ENCODE results near the gene TSSC4.
A peak's percentile ranks its signal among the peaks of the same experiment; 100 is the strongest.

Gene TSSC4
- long read RNA-seq, transcript TSSC4-210 (2 exons, 912 nt): minor isoform, 7 of 124 reads
- long read RNA-seq, transcript TSSC4-201 (3 exons, 1,686 nt): major isoform, 112 of 124 reads
- long read RNA-seq, partial matches to known transcripts: 3 of 124 reads
- long read RNA-seq, other reads (novel, unspliced or antisense): 2 of 124 reads

DNA sequence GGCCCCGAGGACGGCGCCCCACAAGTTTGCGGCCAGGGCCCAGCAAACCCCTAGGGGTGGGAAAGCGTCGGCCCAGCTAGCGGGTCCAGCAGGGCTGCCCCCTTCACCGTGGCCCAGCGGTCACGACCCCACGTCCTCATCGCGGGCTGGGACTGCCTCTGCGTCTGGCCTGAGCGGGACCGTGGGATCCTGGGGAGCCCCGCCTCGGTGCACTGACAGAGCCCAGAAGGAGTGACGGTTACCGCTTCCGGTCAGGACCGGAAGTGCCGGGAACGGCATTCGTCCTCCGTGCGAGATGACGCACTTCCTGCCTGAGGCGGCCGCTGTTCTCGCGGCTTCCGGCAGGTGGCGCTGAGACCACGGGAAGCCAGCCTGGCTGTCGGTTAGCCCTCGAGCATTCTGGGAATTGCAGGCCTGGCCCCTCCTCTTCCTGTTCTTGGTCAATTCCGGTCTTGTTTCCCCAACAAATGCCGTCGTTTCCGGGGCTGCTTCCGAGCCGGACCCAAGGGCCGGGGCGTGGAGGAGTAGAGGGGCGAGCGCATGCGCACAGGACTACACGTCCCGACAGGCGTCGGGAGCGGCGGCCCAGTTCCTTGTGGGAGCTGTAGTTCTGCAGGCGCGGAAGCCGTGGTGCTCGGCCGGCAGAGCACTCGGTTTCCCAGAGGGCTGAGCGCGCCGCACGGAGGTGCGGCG is at the start of gene TSSC4:
Gene TSSC4, plus strand, starts transcription at position 682 of the 693 bp plus-strand sequence. CDS start 1,884 bp downstream, outside the sequence.
- Histone ChIP-seq H3K4me3 (replicated peaks; ENCODE audit: insufficient read depth, low read length) (peak within 1 kb of the TSS; percentile 92), H3K27me3 (ENCODE audit: insufficient read depth, poor library complexity, severe bottlenecking) (no peaks in the 10 kb centered on the region), H3K27ac (replicated peaks) (peak within 1 kb of the TSS; percentile 85)
- peak; percentile 92 for TF ChIP-seq POLR2AphosphoS5 (IDR thresholded peaks at IDR 0.05; ENCODE audit: low read depth)
- peak; percentile 60 for TF ChIP-seq REST (IDR thresholded peaks at IDR 0.05; ENCODE audit: insufficient replicate concordance, low read depth)
- TF ChIP-seq SPI1 (IDR thresholded peaks at IDR 0.05; ENCODE audit: borderline replicate concordance, low read depth): 0 out of 2 replicates have a peak, but pooled peaks have one; percentile 64
- peak; percentile 99 for TF ChIP-seq GABPA (IDR thresholded peaks at IDR 0.05; ENCODE audit: low read depth)
- peak; percentile 98 for TF ChIP-seq CTCF (IDR thresholded peaks at IDR 0.05; ENCODE audit: insufficient read depth, low read length)
- DNase-seq (ENCODE audit: low read depth in 1 of 2, low spot score in 1 of 2): peak; percentile 100

DNA sequence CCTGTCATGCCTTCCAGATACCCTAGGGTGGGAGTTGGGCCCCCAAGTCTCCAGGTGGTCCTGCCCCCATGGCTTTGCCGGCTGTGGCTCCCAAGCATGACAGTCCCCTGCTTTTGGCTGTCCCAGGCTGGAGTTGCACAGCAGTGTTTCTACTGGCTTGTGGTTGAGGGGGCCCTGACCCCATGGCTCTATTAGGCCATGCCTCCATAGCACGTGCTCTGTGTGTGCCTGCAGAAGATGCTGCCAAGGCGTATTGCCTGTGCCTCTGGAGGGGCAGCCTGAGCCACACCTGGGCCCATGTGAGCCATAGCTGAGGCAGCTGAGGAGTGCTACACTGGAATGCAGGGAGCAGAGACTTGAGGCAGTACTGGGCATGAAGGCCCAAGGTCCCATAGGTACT is 48.8 kb upstream of the TSSC4 start:
- no peak for DNase-seq (ENCODE audit: low read depth in 1 of 2, low spot score in 1 of 2)
- Histone ChIP-seq H3K4me3 (replicated peaks; ENCODE audit: insufficient read depth, low read length) (no peak overlapping the region), H3K27ac (replicated peaks) (no peak overlapping the region), H3K27me3 (ENCODE audit: insufficient read depth, poor library complexity, severe bottlenecking) (peaks cover under 1% of the 10 kb centered on the region)
- TF ChIP-seq CTCF (IDR thresholded peaks at IDR 0.05; ENCODE audit: insufficient read depth, low read length) (no peak), REST (IDR thresholded peaks at IDR 0.05; ENCODE audit: insufficient replicate concordance, low read depth) (no peak), SPI1 (IDR thresholded peaks at IDR 0.05; ENCODE audit: borderline replicate concordance, low read depth) (no peak), GABPA (IDR thresholded peaks at IDR 0.05; ENCODE audit: low read depth) (no peak), POLR2AphosphoS5 (IDR thresholded peaks at IDR 0.05; ENCODE audit: low read depth) (no peak)

- TF ChIP-seq REST (IDR thresholded peaks at IDR 0.05; ENCODE audit: insufficient replicate concordance, low read depth) (no peak), CTCF (IDR thresholded peaks at IDR 0.05; ENCODE audit: insufficient read depth, low read length) (no peak), GABPA (IDR thresholded peaks at IDR 0.05; ENCODE audit: low read depth) (no peak), SPI1 (IDR thresholded peaks at IDR 0.05; ENCODE audit: borderline replicate concordance, low read depth) (no peak), POLR2AphosphoS5 (IDR thresholded peaks at IDR 0.05; ENCODE audit: low read depth) (no peak)
- H3K27ac ChIP-seq (replicated peaks): no peak overlapping the region
- DNase-seq (ENCODE audit: low read depth in 1 of 2, low spot score in 1 of 2): no peak
- no peak overlapping the region for H3K4me3 ChIP-seq (replicated peaks; ENCODE audit: insufficient read depth, low read length)
- peaks cover 2% of the 10 kb centered on the region for H3K27me3 ChIP-seq (ENCODE audit: insufficient read depth, poor library complexity, severe bottlenecking)
Measured at GRCh38 chr11:2352420-2352819, 48.1 kb upstream of the TSSC4 start.

Data from HL-60 (cell line).